ENCODE results near the gene UPF2.

UPF2 gene

DNA sequence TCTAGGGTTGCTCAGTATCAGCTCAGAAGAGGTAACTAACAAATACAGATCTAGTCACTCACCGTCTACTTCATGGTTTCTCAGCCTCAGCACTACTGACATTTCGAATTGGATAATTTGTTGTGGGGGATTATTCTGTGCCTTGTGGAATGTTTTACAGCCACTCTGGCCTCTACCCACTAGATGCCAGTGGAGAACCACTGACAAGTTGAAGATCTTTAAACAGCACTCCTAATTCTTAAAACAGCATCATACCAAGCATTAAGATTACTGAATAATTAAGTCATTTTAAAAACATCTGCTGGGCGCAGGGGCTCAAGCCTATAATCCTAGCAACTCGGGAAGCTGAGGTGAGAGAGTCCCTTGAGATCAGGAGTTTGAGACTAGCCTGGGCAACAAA is 82.6 kb downstream of the UPF2 start:
- DNase-seq: no peak

DNA sequence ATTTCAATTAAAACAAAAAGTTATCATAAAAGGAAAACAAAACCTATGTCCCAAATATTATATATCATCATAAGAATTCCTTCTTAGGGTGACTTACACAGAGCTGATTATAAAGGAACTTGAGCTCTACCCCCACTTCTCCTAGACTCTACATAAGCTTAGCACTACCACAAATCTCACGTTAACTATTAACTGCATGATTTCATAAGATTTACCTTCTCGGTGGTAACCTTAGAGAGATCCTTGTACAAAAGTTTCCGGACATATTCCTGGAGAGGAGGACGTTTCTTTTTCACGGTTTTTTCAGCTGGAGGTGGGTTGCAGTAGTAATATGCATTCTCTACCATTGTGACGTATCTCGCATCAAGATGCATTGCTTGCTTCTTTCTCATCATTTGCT is 83.7 kb downstream of the UPF2 start:
- DNase-seq: no peak

DNA sequence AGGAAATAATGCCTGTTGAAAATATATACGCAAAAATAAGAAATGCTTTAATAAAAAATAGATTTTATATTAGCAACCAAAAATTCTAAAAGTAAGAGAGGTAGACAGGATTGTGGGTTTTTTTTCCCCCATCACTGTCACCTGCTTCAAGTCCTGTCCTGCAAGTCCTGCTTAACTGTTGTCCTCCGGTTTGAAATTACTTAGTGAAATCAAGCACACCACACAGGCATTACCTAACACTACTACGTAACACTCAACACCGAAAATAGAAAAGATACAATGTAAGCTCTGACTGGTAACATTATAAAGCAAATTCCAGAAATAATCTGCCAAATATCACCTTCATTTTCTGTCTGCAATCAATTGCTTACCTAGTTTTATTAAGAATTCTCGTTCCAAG is 90.9 kb downstream of the UPF2 start:
- no peak for DNase-seq

DNA sequence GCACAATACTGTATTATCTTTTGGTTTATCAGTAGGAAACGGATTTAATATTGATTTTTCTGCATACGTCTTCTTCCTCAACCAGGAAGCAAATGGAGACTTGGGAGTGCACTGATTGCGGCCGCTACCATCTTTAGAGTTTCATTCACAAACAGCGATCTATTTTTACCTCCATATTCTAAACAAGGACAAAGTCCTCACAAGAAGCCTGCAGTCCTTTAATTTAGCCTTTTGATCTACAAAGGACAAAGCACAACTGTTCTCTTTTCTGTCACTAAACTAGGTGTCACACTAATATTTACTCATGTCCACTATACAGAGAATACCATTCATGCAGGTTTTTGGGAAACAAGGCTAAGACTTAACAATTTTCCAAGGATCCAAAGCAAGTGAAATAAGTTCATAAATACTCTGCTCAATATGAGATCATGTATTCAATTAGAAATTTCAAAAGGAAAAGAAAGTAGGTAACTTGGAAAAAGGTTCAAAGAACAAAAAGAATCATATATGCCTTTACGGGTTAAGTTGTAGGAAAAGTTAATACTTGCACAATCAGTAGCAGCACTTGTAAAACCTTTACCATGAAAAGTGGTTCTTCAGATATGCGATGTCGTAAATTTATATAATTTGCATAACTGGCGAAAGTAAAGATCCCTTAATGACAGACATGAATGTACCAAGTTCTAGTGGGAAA is 92.1 kb downstream of the UPF2 start:
- no peak for DNase-seq

DNA sequence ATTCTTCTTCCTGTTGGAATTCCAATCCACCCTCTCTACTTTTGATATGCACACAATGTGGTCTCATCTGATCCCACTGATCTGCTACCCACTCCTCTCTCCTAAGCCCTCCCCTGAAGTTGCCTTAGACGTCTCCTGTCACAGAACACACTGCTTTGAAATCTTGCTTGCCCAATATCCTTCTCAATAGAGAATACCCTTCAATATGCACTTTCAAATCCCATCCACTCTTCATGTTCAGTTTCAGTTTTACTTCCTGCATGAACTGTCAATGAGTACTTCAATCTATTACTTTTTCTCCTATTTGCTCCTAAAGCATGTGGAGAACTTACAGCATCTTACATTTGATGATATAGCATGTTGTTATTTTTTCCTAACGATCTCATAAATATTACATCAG is 93.5 kb downstream of the UPF2 start:
- no peak for DNase-seq

DNA sequence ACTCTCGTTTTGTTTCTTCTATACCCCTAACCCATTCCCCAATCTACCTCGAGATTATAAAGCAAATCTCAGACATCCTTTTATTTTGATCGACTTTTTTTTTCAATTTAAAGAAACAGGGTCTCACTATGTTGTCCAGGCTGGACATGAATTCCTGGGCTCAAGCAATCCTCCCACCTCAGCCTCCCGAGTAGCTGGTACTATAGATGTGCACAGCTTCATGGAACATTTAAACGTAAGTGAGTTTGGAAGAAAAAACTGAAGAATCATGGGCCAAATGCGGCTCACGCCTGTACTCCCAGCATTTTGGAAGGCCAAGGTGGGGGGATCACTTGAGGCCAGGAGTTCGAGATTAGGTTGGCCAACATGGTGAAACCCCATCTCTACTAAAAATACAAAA is 96.0 kb downstream of the UPF2 start:
- no peak for DNase-seq

DNA sequence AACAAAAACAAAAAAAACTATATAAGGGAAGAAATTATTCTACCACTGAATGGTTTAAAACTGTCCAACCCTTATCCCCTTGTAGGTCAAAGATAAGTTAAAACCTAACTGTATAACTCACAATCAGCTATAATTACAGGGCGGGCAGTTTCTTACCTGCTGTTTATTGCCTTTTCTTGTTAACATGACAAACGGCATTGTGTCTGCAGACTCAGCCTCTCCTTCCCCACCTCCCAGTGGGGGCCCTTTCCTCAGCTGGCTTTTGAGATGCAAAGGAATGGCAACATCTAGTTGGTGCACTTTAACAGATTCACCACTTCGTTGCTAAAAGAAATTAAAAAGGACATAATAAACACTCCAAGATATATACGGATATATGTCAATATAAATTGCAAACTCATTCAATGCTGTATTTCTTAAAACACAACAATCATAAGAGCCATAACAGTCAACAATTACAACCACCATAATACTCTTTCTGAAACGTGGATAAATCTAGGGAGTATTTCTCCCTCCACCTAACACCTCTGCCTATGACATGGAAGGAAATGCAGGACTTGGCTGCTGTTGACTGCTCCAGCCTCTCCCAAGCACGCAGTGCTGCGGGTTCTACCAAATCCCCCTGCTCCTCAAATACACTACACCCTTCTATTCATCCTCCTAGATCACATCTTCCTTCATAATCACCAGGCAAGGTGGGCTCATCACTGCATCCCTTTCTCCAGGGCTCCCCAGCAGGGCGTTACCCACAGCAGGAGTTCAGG is 106.0 kb downstream of the UPF2 start:
- no peak for DNase-seq

DNA sequence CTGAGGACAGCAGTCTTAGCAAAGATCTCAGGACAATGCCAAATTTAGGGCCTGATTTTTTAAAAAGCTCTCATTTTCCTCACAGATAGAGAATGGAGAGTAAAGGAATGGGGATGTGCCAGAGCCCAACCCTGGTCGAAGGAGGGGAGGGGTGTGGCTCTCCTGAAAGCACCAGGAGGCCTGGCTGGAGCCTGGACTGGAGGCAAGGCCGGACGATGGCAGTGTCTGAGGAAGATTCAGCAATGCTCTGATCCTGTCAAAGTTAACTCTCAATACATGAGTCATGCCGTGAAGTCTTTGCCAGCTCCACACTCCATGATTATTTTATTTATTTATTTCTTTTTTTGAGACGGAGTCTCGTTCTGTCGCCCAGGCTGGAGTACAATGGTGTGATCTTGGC is 108.3 kb downstream of the UPF2 start:
- no peak for DNase-seq

DNA sequence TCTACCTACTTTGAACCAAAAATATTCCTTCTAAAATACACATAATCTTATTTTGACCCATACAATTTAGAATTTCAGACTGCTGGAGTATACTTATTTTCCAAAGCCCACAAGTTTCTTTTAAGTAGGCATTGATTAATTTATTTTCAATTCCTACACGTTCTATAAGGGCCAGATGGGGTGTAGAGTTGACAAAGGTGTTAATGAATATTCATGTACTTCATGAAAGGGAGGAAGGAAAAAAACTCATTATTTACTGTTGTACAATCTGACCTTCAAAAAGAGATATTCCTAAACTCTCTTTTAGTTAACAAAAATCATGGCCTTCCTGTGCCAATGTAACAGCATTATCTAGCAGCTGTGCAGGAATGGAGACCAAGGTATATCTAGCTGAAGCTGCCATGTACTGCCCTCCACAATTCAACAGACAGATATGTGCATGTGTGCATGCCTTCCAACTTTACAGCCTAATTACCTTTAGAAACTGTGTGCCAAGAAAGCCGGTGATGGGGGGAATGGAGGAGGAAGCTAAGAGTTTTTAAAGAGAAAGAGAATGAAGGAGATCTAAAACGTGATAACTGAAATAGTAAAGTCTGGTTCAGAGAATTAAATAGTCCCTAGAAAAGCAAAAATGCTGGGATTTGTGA is 108.9 kb downstream of the UPF2 start:
- no peak for DNase-seq

DNA sequence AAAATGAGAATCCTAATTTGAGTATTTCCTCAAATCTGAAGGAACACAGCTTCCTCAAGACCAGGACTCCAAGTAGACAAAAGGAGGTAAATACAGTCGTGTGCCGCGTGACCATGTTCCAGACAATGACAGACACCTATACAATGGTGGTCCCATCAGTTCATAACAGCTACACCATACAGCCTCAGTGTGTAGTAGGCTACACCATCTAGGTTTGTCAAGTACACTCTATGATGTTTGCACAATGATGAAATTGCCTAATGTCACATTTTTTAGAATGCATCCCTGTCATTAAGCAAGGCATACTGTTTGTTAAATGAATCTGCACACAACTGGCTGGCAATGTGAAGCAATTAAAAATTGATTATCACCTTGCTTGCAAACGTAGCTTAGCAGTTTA is 111.6 kb downstream of the UPF2 start:
- DNase-seq: no peak

DNA sequence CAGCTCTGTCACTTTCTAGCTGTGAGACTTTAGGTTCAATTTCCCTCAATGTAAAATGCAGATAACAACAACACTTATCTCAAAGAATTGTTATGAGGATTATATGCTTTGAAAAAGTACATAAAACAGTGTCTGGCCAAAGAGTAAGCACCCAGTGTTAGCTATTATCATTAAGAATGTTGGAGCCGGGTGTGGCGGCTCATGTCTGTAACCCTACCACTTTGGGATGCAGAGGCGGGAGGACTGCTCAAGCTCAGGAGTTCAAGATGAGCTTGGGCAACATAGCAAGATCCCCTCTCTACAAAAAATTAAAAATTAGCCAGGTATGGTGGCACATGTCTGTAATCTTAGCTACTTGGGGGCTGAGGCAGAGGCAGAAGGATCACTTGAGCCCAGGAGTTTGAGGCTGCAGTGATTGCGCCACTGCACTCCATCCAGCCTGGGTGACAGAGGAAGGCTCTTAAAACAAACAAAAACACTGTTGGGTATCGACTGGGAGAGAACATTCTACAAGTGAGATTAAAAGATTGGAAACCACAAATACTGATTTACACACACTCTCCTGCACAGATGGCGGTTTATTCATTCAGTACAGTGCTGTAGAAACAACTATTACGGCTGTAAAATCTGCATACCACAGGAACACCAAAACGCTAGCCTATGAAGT is 112.2 kb downstream of the UPF2 start:
- DNase-seq: no peak

DNA sequence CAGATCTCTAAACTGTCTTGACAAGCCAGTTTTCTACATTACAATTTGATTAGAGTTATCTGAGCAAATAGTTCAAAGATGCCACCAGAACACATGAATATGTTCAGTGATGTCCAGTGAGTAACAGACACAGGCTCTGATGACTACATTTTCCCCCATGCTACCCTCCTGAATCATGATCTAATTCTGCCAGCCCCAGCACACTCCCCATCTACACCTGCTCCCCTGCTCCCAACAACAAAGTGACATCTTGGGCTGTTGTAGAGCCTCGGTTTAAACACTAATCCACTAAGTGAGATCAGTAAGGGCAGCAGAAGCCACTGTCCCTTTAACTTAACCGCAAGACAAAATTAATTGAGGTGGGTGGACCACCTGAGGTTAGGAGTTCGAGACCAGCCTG is 114.9 kb downstream of the UPF2 start:
- DNase-seq: no peak

DNA sequence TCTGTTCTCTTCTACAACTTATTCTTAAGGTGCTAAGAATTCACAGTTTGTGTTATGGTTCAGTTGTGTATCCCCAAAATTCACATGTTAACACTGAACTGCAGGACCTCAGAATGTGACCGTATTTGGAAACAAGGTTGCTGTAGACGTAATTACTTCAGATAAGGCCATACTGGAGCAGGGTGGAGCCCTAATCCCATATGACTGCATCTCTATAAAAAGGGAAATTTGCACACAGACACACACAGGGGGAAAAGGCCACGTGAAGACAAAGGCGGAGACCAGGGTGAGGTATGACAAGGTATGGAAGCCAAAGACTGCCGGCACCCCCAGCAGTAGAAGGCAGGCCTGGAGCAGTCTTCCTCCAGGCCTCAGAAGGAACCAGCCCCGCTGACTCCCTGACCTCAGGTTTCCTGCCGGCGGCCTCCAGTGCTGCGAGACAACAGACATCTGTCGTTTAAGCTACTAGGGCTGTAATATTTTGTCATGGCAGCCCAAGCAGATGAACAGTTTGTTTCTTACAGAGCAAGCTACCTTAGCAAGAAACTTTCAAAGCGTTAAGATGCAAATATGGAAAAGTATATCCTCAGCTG is 120.7 kb downstream of the UPF2 start:
- no peak for DNase-seq

DNA sequence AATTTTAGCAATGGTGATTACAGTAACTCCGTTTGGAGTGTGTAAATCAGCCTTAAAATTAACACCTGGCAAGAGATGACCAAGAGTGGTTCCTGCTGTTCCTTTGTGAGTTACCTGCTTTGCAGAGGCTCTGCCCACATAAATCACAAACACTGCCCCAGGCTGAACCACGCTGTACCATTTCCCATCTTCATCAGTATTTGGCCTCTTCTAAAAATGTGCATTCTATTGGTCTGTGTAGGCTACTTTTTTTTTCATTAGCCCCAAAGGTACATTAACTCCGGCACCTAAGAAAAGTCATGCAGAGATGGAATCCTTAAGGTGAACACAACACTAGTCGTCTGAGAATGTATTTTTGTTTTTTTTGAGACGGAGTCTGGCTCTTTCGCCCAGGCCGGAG is 123.3 kb downstream of the UPF2 start:
- DNase-seq: no peak

DNA sequence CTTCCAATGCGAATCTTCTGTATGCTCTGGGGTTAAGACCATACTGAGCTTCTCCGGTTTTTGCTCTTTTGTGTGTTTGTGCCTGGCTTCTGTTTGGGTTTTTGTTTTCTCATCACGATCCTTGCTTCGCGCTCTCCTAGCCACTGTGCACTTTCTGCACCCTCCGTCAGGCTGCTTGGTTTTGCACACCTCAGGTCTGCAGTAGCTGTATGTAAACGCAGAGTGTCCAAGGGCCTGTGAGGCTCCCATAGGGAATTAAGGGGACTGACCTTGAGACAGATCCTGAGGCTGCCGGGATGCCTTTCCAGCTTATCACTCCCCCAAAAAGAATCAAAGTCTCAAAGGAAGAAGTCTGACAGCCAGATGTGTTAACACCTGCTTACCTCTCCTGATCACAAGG is 124.2 kb downstream of the UPF2 start:
- DNase-seq: no peak

DNA sequence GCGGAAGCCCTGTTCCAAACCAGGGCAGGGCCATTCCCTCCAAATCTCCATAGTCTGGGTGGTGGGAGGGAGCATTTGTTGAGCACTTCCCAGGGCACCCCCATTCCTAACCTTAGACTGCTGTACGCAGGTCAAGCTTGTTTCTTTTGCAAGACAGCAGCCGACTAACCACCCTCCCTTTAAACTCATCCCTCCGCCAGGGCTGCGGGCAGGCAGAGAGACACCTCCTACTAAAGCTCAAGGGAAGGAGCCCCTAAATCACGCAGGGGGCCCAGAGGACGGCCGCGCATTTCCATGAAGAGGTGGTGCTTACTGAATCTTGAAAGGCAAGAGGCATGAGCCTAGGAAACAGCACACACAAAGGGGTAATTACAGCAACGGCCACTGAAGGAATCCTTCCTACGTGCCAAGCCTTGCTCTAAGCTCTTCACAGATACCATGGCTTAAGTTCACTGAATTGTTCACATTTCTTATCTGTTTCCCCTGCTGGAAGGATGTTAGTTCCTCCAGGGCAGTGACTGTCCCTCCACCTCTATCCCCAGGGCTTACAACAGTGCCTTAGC is 129.4 kb downstream of the UPF2 start:
- DNase-seq: no peak

DNA sequence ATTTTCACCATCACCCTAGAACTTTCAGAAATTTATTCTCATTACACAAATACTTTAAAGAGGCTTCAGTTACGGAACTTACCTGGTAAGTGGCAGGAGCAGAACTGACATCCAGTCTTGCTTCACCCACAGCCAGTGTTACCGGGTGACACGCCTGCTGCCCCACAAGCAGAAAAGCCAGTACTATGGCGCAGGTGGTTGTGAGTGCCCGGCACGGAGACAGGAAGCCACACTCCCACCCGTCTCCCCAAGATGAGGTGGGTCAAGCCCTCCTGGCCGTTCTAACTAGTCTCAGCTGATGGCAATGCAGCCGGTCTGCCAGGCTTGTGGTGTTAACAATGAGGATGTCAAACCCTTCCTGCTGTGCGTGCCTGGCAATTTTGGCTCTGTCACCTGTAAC is 132.5 kb downstream of the UPF2 start:
- no peak for DNase-seq

DNA sequence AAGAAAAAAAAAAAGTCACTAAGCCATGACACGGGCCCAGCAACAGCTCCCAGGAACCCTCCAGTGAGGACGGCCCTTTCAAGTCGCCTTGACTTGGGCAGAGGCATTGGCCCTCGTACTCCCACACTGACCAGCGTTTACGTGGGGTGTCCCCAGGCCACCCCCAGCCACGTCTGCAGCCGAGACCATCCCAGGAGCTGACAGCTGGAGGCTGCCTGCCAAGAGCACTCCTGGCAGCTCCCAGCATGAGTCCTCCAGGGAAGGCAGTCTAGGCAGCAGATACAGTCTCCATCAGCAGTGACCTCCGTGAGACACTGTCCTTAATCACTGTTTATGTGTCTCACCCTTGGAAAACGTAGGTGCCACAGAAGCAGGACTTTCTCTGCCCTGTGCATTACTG is 133.0 kb downstream of the UPF2 start:
- DNase-seq: no peak

DNA sequence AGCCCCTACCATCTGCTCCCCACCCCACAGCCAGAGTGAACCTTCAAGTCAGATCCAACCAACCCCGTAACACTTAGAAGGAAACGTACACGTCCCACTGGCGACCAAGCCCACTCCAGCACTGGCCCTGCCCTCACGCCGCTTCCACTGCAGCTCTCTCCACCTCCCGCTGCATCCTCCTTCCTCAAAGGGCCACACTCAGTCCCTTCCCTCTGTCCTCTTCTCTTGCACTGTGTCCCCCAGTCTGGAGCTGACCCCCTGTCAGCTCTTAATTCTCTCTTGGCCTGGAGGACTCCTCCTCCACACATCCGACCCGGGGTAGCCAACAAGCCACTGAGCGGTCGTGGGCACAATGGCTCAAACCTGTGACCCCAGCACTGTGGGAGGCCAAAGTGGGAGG is 133.6 kb downstream of the UPF2 start:
- DNase-seq: no peak

DNA sequence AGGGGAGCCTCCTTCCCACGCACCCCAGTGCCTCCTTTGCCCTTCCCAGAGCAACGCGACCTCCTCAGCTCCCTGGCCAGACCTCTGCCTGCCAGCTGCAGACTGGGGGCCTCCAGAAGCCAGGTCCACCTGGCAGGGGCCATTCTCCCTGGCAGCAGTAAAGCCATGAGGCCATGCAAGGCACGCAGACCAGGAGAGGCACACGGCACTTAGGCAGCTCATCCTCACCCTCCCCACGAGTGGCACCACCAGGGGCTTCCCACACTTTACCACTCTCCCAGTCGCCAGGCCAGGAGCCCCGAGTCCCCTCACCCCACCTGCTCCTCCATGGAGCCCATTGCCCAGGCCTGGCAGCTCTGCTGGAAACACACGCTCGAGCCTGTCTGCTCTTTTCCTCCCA is 134.1 kb downstream of the UPF2 start:
- DNase-seq: no peak

DNA sequence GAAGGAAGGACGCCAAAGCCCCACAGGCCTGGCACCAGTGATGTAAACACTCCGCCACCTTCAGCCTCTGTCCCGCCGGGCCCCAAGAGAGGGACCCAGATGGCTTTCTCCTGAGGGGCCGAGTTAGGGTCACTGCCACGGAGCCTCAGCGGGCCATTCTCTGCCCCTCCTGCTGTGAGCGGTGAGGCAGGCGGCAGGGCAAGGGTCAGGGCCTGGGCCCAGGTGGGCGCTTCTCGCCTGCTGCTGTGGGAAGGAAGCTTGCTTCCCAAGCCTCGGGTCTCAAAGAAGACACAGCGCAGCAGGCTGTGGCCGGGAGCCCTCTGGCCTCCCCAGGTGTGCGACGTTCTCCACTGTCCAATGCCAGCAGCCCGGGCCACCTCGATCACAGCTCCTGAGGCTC is 134.7 kb downstream of the UPF2 start:
- DNase-seq: no peak

DNA sequence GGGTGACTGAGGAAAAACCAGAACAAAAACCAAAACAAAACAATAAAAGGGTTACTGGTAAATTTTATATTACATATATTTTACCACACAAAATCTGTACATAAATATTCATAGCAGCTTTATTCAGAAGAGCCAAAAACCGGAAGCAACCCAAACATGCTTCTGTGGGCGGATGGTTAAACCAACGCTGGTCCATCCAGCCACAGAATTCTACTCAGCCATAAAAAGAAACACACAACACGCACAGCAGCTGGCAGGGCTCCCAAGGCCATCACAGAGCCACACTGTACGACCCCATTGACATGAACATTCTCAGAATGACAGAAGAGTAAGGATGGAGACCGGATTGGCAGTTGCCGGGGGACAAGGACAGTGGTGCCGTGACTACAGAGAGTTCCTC is 135.9 kb downstream of the UPF2 start:
- DNase-seq: no peak

DNA sequence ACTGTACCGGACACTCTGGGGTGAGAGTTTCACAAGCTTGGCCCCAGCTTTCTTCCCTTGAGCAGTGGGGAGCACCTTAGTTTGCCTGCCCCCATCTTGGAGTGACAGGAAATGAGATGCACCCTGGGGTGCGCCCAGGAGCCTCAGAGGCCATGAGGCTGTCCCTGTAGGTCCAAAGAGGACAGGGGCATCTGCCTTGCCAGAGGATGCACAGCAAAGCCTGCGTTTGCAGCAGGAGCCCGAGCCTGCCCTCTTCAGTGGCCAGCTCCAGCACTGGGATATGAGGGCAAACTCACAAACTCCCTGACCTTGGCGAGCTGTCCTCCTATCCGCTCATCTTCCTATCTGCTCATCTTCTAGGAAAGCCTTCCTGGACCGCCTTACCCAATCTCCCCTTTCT is 140.0 kb downstream of the UPF2 start:
- no peak for DNase-seq

All from NCI-H526 treated with DMSO at 0.1 percent for 48 hours (cell line).